ENCODE measurements around the gene PSMB3. TPM values are rescaled to one million over a fixed set of nuclear protein-coding genes. Genes with fewer than 3 reads are reported as not detected.
"Not testable (repeated sequence)": the region's sequence is repeated elsewhere in the genome, so short reads cannot be mapped to it uniquely, and the experiment has no call there.

Gene PSMB3
- total RNA-seq, 1 donor from 2014 or later = 288 TPM

- H3K36me3 ChIP-seq (ENCODE audit: control insufficient read depth, insufficient read depth, low read length) = peaks cover 17% of the 10 kb centered on the region
- FAIRE-seq (no peak), DNase-seq (ENCODE audit: low read depth) (no peak)
- no peaks in the 10 kb centered on the region for H3K27me3 ChIP-seq (ENCODE audit: control insufficient read depth, insufficient read depth, low read length)
- TF ChIP-seq CTCF (IDR thresholded peaks at IDR 0.05; ENCODE audit: insufficient read depth, low read length, severe bottlenecking) = no peak
- H3K4me3 ChIP-seq (ENCODE audit: low read depth, low read length) = no peak overlapping the region
Measured at GRCh38 chr17:38720941-38721340, 31.6 kb upstream of the PSMB3 start.

- peaks cover 15% of the 10 kb centered on the region for H3K36me3 ChIP-seq (ENCODE audit: control insufficient read depth, insufficient read depth, low read length)
- no peak for DNase-seq (ENCODE audit: low read depth)
- TF ChIP-seq CTCF (IDR thresholded peaks at IDR 0.05; ENCODE audit: insufficient read depth, low read length, severe bottlenecking) = no peak
- no peaks in the 10 kb centered on the region for H3K27me3 ChIP-seq (ENCODE audit: control insufficient read depth, insufficient read depth, low read length)
- H3K4me3 ChIP-seq (ENCODE audit: low read depth, low read length) = no peak overlapping the region
- no peak for FAIRE-seq
Measured at GRCh38 chr17:38721802-38722201, 30.7 kb upstream of the PSMB3 start.

GRCh38 chr17:38724337-38724988, 28.1 kb upstream of the PSMB3 start:
- Histone ChIP-seq H3K36me3 (ENCODE audit: control insufficient read depth, insufficient read depth, low read length) (peaks cover 8% of the 10 kb centered on the region), H3K27me3 (ENCODE audit: control insufficient read depth, insufficient read depth, low read length) (no peaks in the 10 kb centered on the region), H3K4me3 (ENCODE audit: low read depth, low read length) (no peak overlapping the region)
- TF ChIP-seq CTCF (IDR thresholded peaks at IDR 0.05; ENCODE audit: insufficient read depth, low read length, severe bottlenecking) = no peak
- DNase-seq (ENCODE audit: low read depth) (no peak), FAIRE-seq (no peak)

GRCh38 chr17:38725066-38725465, 27.5 kb upstream of the PSMB3 start:
- TF ChIP-seq CTCF (IDR thresholded peaks at IDR 0.05; ENCODE audit: insufficient read depth, low read length, severe bottlenecking) = no peak
- Histone ChIP-seq H3K36me3 (ENCODE audit: control insufficient read depth, insufficient read depth, low read length) (peaks cover 8% of the 10 kb centered on the region), H3K4me3 (ENCODE audit: low read depth, low read length) (no peak overlapping the region), H3K27me3 (ENCODE audit: control insufficient read depth, insufficient read depth, low read length) (no peaks in the 10 kb centered on the region)
- DNase-seq (ENCODE audit: low read depth) (no peak), FAIRE-seq (no peak)

GRCh38 chr17:38726145-38726544, 26.4 kb upstream of the PSMB3 start:
- not testable (repeated sequence) for H3K4me3 ChIP-seq (ENCODE audit: low read depth, low read length); H3K27me3 ChIP-seq (ENCODE audit: control insufficient read depth, insufficient read depth, low read length); FAIRE-seq; DNase-seq (ENCODE audit: low read depth); H3K36me3 ChIP-seq (ENCODE audit: control insufficient read depth, insufficient read depth, low read length)

GRCh38 chr17:38727736-38728135, 24.8 kb upstream of the PSMB3 start:
- TF ChIP-seq CTCF (IDR thresholded peaks at IDR 0.05; ENCODE audit: insufficient read depth, low read length, severe bottlenecking) = no peak
- no peak for FAIRE-seq
- peaks cover 4% of the 10 kb centered on the region for H3K36me3 ChIP-seq (ENCODE audit: control insufficient read depth, insufficient read depth, low read length)
- H3K27me3 ChIP-seq (ENCODE audit: control insufficient read depth, insufficient read depth, low read length) = no peaks in the 10 kb centered on the region
- no peak overlapping the region for H3K4me3 ChIP-seq (ENCODE audit: low read depth, low read length)
- no peak for DNase-seq (ENCODE audit: low read depth)
